ENCODE measurements around the gene GPR151.

Gene GPR151

GRCh38 chr5:146529984-146530383 lies 14.0 kb upstream of the GPR151 start:
- Histone ChIP-seq H3K4me3 (ENCODE audit: low read depth, low read length) (no peak overlapping the region), H3K27ac (no peak overlapping the region), H3K27me3 (replicated peaks) (no peaks in the 10 kb centered on the region), H3K36me3 (replicated peaks) (no peaks in the 10 kb centered on the region)
- TF ChIP-seq, protein P1, sequence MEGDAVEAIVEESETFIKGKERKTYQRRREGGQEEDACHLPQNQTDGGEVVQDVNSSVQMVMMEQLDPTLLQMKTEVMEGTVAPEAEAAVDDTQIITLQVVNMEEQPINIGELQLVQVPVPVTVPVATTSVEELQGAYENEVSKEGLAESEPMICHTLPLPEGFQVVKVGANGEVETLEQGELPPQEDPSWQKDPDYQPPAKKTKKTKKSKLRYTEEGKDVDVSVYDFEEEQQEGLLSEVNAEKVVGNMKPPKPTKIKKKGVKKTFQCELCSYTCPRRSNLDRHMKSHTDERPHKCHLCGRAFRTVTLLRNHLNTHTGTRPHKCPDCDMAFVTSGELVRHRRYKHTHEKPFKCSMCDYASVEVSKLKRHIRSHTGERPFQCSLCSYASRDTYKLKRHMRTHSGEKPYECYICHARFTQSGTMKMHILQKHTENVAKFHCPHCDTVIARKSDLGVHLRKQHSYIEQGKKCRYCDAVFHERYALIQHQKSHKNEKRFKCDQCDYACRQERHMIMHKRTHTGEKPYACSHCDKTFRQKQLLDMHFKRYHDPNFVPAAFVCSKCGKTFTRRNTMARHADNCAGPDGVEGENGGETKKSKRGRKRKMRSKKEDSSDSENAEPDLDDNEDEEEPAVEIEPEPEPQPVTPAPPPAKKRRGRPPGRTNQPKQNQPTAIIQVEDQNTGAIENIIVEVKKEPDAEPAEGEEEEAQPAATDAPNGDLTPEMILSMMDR (IDR thresholded peaks at IDR 0.05; ENCODE audit: low read depth, low read length, missing control alignments): no peak
- no peak for DNase-seq
- in situ Hi-C loops (cut with HindIII; ENCODE audit: low pct_ligation_motif_present, low sequenced_read_pairs): loop anchor here (25.0 kb wide), 1 partner anchor 657 kb away; no protein-coding TSS in a partner anchor

DNA sequence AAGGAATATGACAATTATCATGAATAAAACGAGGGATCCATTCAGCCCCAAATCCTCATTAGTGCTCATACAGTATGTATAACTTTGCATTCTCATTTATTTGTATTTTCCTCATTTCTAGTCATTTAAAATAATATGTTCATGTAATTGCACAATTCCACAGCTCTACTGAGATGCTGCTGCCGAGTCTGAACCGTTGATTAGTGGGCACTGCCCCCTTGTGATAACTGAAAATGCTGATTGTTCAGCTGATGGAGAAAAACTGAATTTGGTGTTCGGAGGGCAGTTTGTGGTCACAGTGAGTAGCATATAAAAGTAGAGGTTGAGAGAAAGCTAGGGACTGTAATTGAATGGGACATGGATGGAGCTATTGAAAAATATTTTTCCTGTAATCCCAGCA lies 12.2 kb upstream of the GPR151 start:
- Histone ChIP-seq H3K36me3 (replicated peaks) (no peaks in the 10 kb centered on the region), H3K27me3 (replicated peaks) (no peaks in the 10 kb centered on the region), H3K4me3 (ENCODE audit: low read depth, low read length) (no peak overlapping the region), H3K27ac (no peak overlapping the region)
- in situ Hi-C loops (cut with HindIII; ENCODE audit: low pct_ligation_motif_present, low sequenced_read_pairs): loop anchor here (25.0 kb wide), 1 partner anchor 659 kb away; no protein-coding TSS in a partner anchor
- TF ChIP-seq, protein P1 (IDR thresholded peaks at IDR 0.05; ENCODE audit: low read depth, low read length, missing control alignments): peak; percentile 45
- no peak for DNase-seq

DNA sequence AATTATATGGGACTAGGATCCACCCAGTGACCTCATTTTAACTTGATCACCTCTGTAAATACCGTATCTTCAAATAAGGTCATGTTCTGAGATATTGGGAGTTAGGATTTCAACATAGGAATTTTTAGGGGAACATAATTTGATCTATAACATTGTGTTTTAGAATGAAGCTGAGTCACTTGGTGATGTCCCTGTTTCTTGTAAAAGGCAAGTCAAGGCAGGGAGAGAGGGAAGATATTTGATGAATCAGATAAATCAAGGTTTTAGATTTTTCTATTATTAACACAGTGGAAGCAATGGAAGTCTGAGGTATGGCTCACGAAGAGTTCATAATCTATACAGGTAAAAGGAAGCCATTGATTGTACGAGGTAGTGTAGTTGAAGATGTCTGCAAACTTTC lies 11.8 kb upstream of the GPR151 start:
- no peaks in the 10 kb centered on the region for H3K27me3 ChIP-seq (replicated peaks)
- H3K4me3 ChIP-seq (ENCODE audit: low read depth, low read length): no peak overlapping the region
- H3K36me3 ChIP-seq (replicated peaks): no peaks in the 10 kb centered on the region
- TF ChIP-seq, protein P1 (IDR thresholded peaks at IDR 0.05; ENCODE audit: low read depth, low read length, missing control alignments): no peak
- in situ Hi-C loops (cut with HindIII; ENCODE audit: low pct_ligation_motif_present, low sequenced_read_pairs): loop anchor here (25.0 kb wide), 1 partner anchor 660 kb away; no protein-coding TSS in a partner anchor
- no peak overlapping the region for H3K27ac ChIP-seq
- DNase-seq: no peak

GRCh38 chr5:146523698-146524097 lies 7.7 kb upstream of the GPR151 start:
- H3K27me3 ChIP-seq (replicated peaks): no peaks in the 10 kb centered on the region
- in situ Hi-C loops (cut with HindIII; ENCODE audit: low pct_ligation_motif_present, low sequenced_read_pairs): no loop called here
- H3K4me3 ChIP-seq (ENCODE audit: low read depth, low read length): no peak overlapping the region
- DNase-seq: no peak
- H3K27ac ChIP-seq: no peak overlapping the region
- TF ChIP-seq, protein P1 (IDR thresholded peaks at IDR 0.05; ENCODE audit: low read depth, low read length, missing control alignments): no peak
- no peaks in the 10 kb centered on the region for H3K36me3 ChIP-seq (replicated peaks)

GRCh38 chr5:146521403-146522106 lies 5.6 kb upstream of the GPR151 start:
- TF ChIP-seq, protein P1 (IDR thresholded peaks at IDR 0.05; ENCODE audit: low read depth, low read length, missing control alignments): no peak
- no peak for DNase-seq
- Histone ChIP-seq H3K27ac (no peak overlapping the region), H3K36me3 (replicated peaks) (no peaks in the 10 kb centered on the region), H3K4me3 (ENCODE audit: low read depth, low read length) (no peak overlapping the region), H3K27me3 (replicated peaks) (no peaks in the 10 kb centered on the region)
- in situ Hi-C loops (cut with HindIII; ENCODE audit: low pct_ligation_motif_present, low sequenced_read_pairs): no loop called here

DNA sequence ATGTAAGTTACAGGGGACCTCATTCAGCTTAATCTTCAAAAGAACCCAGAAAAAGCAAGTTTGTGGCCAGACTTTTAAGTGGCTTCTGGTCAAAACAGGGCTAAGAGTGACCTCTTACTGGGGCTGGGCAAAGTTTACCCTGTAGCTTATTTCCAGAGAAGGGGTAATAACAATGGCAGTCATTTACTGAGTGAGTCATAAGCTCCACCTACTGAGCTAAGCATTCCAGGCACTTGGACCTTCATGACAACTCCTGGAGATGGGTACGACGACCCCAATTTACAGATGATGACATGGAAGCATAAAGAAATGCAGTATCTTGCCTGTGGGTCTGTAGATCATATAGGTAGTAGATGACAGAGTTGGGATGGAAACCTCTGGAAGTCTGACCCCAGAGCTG lies 4.7 kb upstream of the GPR151 start:
- Histone ChIP-seq H3K36me3 (replicated peaks) (no peaks in the 10 kb centered on the region), H3K27ac (no peak overlapping the region), H3K4me3 (ENCODE audit: low read depth, low read length) (no peak overlapping the region), H3K27me3 (replicated peaks) (no peaks in the 10 kb centered on the region)
- no peak for DNase-seq
- TF ChIP-seq, protein P1 (IDR thresholded peaks at IDR 0.05; ENCODE audit: low read depth, low read length, missing control alignments): no peak
- in situ Hi-C loops (cut with HindIII; ENCODE audit: low pct_ligation_motif_present, low sequenced_read_pairs): no loop called here
